Measurements from ENCODE around the gene ALOX12. TPM values are rescaled to one million over a fixed set of nuclear protein-coding genes. Genes with fewer than 3 reads are reported as not detected.
"Not testable (repeated sequence)": the region's sequence is repeated elsewhere in the genome, so short reads cannot be mapped to it uniquely, and the experiment has no call there.

ALOX12 gene
- polyA plus RNA-seq, 1 experiment, result not detected

GRCh38 chr17:7048968-7049367 lies 53.1 kb downstream of the ALOX12 start:
- Histone ChIP-seq H3K4me3 (ENCODE audit: low read depth, low read length) (no peak overlapping the region), H3K27me3 (ENCODE audit: control insufficient read depth, insufficient read depth, low read length) (peaks cover 9% of the 10 kb centered on the region), H3K36me3 (ENCODE audit: control insufficient read depth, insufficient read depth, low read length) (no peaks in the 10 kb centered on the region)
- TF ChIP-seq CTCF (IDR thresholded peaks at IDR 0.05; ENCODE audit: insufficient read depth, low read depth, low read length), result no peak
- no peak for DNase-seq (ENCODE audit: low read depth)
- ChIA-PET CTCF (interaction anchor here (0.7 to 7.4 kb wide), 6 partner anchors 9 to 247 kb away, joined by 3 to 92 read pairs (median 6); no protein-coding TSS in a partner anchor), POLR2A (no interaction called here)

- H3K36me3 ChIP-seq (ENCODE audit: control insufficient read depth, insufficient read depth, low read length); H3K4me3 ChIP-seq (ENCODE audit: low read depth, low read length); H3K27me3 ChIP-seq (ENCODE audit: control insufficient read depth, insufficient read depth, low read length); POLR2A ChIA-PET; DNase-seq (ENCODE audit: low read depth): not testable (repeated sequence)
- CTCF ChIA-PET, result interaction anchor here (0.7 to 7.4 kb wide), 10 partner anchors 11 to 246 kb away, joined by 3 to 92 read pairs (median 6); no protein-coding TSS in a partner anchor
These were observed 54.7 kb downstream of the ALOX12 start for GRCh38 chr17:7050583-7050982.

- CTCF ChIA-PET, result interaction anchor here (1.1 to 2.7 kb wide), 2 partner anchors 121 to 240 kb away, joined by 4 to 10 read pairs; no protein-coding TSS in a partner anchor
- Histone ChIP-seq H3K27me3 (ENCODE audit: control insufficient read depth, insufficient read depth, low read length) (peaks cover 7% of the 10 kb centered on the region; the same call in 1 of the 2 replicates), H3K36me3 (ENCODE audit: control insufficient read depth, insufficient read depth, low read length) (no peaks in the 10 kb centered on the region), H3K4me3 (ENCODE audit: low read depth, low read length) (no peak overlapping the region)
- no peak for TF ChIP-seq CTCF (IDR thresholded peaks at IDR 0.05; ENCODE audit: insufficient read depth, low read depth, low read length)
- POLR2A ChIA-PET, result no interaction called here
- peak; percentile 4 for DNase-seq (ENCODE audit: low read depth)
These were observed 60.5 kb downstream of the ALOX12 start for GRCh38 chr17:7056386-7056785.

GRCh38 chr17:7058831-7059447 lies 63.1 kb downstream of the ALOX12 start:
- H3K36me3 ChIP-seq (ENCODE audit: control insufficient read depth, insufficient read depth, low read length), result no peaks in the 10 kb centered on the region
- no peak for TF ChIP-seq CTCF (IDR thresholded peaks at IDR 0.05; ENCODE audit: insufficient read depth, low read depth, low read length)
- DNase-seq (ENCODE audit: low read depth), result no peak
- H3K4me3 ChIP-seq (ENCODE audit: low read depth, low read length), result no peak overlapping the region
- H3K27me3 ChIP-seq (ENCODE audit: control insufficient read depth, insufficient read depth, low read length), result peaks cover 5% of the 10 kb centered on the region; the same call in 1 of the 2 replicates
- ChIA-PET CTCF (interaction anchor here (1.2 kb wide), 1 partner anchor 78 kb away, joined by 3 read pairs; no protein-coding TSS in a partner anchor), POLR2A (no interaction called here)

Small RNAs within 50 kb of the gene (small RNA-seq; reads per million reads assigned to genes)
- gene AC120057.1 (ENCODE audit: insufficient read length, low read depth, low replicate concordance), result not detected

Other genes with a start within 250 kb of the ALOX12 start
- gene XAF1, start 240.0 kb upstream of the ALOX12 start, polyA plus RNA-seq (2011; rRNA removed), result 10.4 and 12.0 TPM in 2 replicates
- 0.04 and 0.07 TPM in 2 replicates for gene FBXO39, start 219.8 kb upstream of the ALOX12 start, polyA plus RNA-seq (2011; rRNA removed)
- not detected in 2 replicates for gene TEKT1, start 164.3 kb upstream of the ALOX12 start, polyA plus RNA-seq (2011; rRNA removed)
- 362 and 399 TPM in 2 replicates for gene RNASEK, start 16.6 kb downstream of the ALOX12 start, polyA plus RNA-seq (2011; rRNA removed)
- not detected in 2 replicates for gene BCL6B, start 27.0 kb downstream of the ALOX12 start, polyA plus RNA-seq (2011; rRNA removed)
- gene SLC16A13, start 40.0 kb downstream of the ALOX12 start, polyA plus RNA-seq (2011; rRNA removed), result 1.4 and 2.8 TPM in 2 replicates
- not detected in 2 replicates for gene SLC16A11, start 48.0 kb downstream of the ALOX12 start, polyA plus RNA-seq (2011; rRNA removed)
- gene CLEC10A, start 84.2 kb downstream of the ALOX12 start, polyA plus RNA-seq (2011; rRNA removed), result not detected in 2 replicates
- not detected in 2 replicates for gene ASGR2, start 118.8 kb downstream of the ALOX12 start, polyA plus RNA-seq (2011; rRNA removed)
- gene ASGR1, start 183.3 kb downstream of the ALOX12 start, polyA plus RNA-seq (2011; rRNA removed), result 0.56 and 0.59 TPM in 2 replicates
- 13.3 and 20.4 TPM in 2 replicates for gene DLG4, start 223.8 kb downstream of the ALOX12 start, polyA plus RNA-seq (2011; rRNA removed)
- 335 and 517 TPM in 2 replicates for gene ACADVL, start 223.9 kb downstream of the ALOX12 start, polyA plus RNA-seq (2011; rRNA removed)
- 3.6 and 5.0 TPM in 2 replicates for gene DVL2, start 238.5 kb downstream of the ALOX12 start, polyA plus RNA-seq (2011; rRNA removed)
- 59.0 and 72.8 TPM in 2 replicates for gene PHF23, start 243.4 kb downstream of the ALOX12 start, polyA plus RNA-seq (2011; rRNA removed)
- gene GABARAP, start 246.4 kb downstream of the ALOX12 start, polyA plus RNA-seq (2011; rRNA removed), result 762 and 865 TPM in 2 replicates

All from BJ (cell line).